ENCODE results near the gene SLC25A10.
"Not testable (repeated sequence)": the region's sequence is repeated elsewhere in the genome, so short reads cannot be mapped to it uniquely, and the experiment has no call there.

The SLC25A10 gene

GRCh38 chr17:81711814-81712467 lies at the start of gene SLC25A10:
Gene SLC25A10 (plus strand): TSS chr17:81712284. CDS start chr17:81712427, 143 bp downstream.
- DNase-seq: peak; percentile 28

- DNase-seq: no peak
Measured at GRCh38 chr17:81664051-81664470, 48.0 kb upstream of the SLC25A10 start.

- no peak for DNase-seq
Measured at GRCh38 chr17:81665205-81666091, 46.6 kb upstream of the SLC25A10 start.

- DNase-seq: no peak
Measured at GRCh38 chr17:81666092-81666341, 46.1 kb upstream of the SLC25A10 start.

- peak; percentile 80 for DNase-seq
Measured at GRCh38 chr17:81666342-81667191, 45.5 kb upstream of the SLC25A10 start, which contains the start of the genes CCDC137 and OXLD1. Gene CCDC137 (plus strand): TSS chr17:81666737. CDS start chr17:81666767, 30 bp downstream. Gene OXLD1 (minus strand): TSS chr17:81666605. CDS start chr17:81666577, 28 bp downstream.

- no peak for DNase-seq
Measured at GRCh38 chr17:81667754-81668153, 44.3 kb upstream of the SLC25A10 start.

- no peak for DNase-seq
Measured at GRCh38 chr17:81672504-81672903, 39.6 kb upstream of the SLC25A10 start.

- no peak for DNase-seq
Measured at GRCh38 chr17:81672954-81673353, 39.1 kb upstream of the SLC25A10 start.

GRCh38 chr17:81673561-81674258 lies 38.4 kb upstream of the SLC25A10 start:
- no peak for DNase-seq

GRCh38 chr17:81675515-81676221 lies 36.4 kb upstream of the SLC25A10 start:
- DNase-seq: not testable (repeated sequence)

GRCh38 chr17:81676906-81677305 lies 35.2 kb upstream of the SLC25A10 start:
- no peak for DNase-seq

- no peak for DNase-seq
Measured at GRCh38 chr17:81680150-81680549, 31.9 kb upstream of the SLC25A10 start.

- DNase-seq: no peak
Measured at GRCh38 chr17:81681672-81682071, 30.4 kb upstream of the SLC25A10 start.

- no peak for DNase-seq
Measured at GRCh38 chr17:81682565-81683207, 29.4 kb upstream of the SLC25A10 start.

GRCh38 chr17:81683208-81683583 lies 28.9 kb upstream of the SLC25A10 start:
- DNase-seq: no peak

- DNase-seq: peak; percentile 95
Measured at GRCh38 chr17:81683584-81684441, 28.3 kb upstream of the SLC25A10 start, which contains the start of the genes ARL16 and HGS. Gene ARL16 (minus strand): TSS chr17:81683797. CDS start chr17:81683753, 44 bp downstream. Gene HGS (plus strand): TSS chr17:81684011. CDS start chr17:81684067, 56 bp downstream.

- DNase-seq: no peak
Measured at GRCh38 chr17:81684442-81684911, 27.6 kb upstream of the SLC25A10 start.

- no peak for DNase-seq
Measured at GRCh38 chr17:81685108-81685507, 27.0 kb upstream of the SLC25A10 start.

- DNase-seq: no peak
Measured at GRCh38 chr17:81686614-81687013, 25.5 kb upstream of the SLC25A10 start.

Data from NCI-H748 treated with DMSO at 0.1 percent for 48 hours (cell line).